CD4-positive, alpha-beta T cell treated with Interleukin-12 subunit alpha and Interleukin-12 subunit beta, for 1 hour (primary cell): ENCODE measurements around the gene CHST6.
A peak's percentile ranks its signal among the peaks of the same experiment; 100 is the strongest.
"Not testable (repeated sequence)": the region's sequence is repeated elsewhere in the genome, so short reads cannot be mapped to it uniquely, and the experiment has no call there.

Source experiments
- DNase-seq: peaks from one replicate; pipeline ENCODE4 v3.0.0-alpha.2; 2020

Gene CHST6

DNA sequence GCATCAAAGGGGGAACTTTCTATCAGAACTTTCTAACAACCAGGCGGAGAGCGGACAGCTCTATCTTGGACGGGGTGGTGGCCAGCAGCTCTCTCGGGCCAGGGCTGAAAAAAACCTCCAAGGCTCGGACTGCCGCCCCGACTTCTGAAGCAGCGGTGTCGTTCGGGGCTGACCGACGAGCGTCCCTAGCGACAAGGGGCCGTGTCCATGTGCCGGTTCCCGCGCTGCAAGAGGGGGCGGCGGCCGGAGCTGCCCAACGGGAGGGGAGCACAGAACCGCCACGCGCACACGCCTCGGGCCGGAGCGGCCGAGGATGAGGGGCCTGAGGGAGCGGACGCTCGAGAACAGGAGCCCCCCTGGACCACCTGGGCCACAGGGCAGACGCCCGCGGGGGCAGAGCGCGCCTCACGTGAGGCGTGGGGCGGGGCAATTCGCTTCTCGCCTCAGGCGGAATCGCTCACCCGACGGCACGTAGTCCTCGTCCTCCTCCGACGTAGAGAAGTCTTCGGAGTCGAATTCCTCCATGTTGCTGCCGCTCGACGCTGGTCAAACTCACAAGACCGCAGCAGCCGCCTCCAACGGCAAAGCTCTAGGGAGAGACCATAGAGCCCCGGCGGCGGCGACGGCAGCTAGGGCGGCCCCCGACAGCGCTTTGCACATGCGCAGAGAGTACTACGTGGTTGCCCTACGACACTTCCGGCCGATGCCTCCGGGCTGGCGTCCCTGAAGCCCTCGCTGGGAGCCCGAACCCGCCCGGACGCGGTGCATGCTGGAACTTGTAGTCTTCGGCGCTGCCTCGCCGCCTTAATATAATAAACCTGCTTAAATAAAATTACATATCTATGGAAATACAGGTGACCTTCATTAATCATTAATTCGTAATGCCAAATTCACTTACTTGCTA is 62.2 kb downstream of the CHST6 start, which contains the start of gene CFDP1:
Gene CFDP1, minus strand, starts transcription at position 676 of the 904 bp plus-strand sequence. Its CDS starts 151 bp downstream, at position 525.
- DNase-seq: peak; percentile 96

DNA sequence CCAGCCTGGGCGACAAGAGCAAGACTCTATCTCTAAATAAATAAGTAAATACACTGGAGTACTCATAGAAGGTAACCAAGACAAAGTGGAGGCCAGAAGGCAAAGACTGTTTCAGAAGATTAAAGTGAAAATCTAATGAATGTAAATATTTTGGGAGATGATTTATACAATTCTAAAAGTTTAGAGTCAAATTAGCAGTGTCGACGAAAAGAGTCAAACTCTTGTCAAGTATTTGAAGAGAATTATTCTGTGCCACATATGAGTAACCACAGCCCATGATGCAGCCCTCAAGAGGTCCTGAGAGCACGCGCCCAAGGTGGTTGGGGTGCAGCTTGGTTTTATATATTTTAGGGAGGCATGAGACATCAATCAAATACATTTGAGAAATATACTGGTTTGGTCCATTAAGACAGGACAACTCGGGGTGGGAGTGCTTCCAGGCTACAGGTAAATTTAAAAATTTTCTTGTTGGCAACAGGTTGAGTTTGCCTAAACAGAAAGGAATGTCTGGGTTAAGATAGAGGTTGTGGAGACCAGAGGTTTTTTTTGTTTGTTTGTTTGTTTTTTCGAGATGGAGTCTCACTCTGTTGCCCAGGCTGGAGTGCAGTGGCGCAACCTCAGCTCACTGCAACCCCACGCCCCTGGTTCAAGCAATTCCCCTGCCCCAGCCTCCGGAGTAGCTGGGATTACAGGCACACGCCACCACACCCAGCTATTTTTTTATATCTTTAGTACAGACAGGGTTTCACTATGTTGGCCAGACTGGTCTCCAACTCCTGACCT is 65.4 kb downstream of the CHST6 start:
- no peak for DNase-seq

DNA sequence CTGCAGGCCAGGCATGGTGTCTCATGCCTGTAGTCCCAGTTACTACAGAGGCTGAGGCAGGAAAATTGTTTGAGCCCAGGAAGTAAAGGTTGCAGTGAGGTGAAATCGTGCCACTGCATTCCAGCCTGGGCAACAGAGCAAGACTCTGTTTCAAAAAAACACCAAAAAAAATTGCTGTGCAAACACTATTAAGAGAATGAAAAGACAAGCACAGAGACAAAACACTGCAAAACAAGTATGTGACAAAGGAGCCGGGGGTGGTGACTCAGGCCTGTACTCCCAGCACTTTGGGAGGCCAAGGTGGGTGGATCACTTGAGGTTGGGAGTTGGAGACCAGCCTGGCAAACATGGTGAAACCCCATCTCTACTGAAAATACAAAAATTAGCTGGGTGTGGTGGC is 68.7 kb downstream of the CHST6 start:
- DNase-seq: not testable (repeated sequence)

DNA sequence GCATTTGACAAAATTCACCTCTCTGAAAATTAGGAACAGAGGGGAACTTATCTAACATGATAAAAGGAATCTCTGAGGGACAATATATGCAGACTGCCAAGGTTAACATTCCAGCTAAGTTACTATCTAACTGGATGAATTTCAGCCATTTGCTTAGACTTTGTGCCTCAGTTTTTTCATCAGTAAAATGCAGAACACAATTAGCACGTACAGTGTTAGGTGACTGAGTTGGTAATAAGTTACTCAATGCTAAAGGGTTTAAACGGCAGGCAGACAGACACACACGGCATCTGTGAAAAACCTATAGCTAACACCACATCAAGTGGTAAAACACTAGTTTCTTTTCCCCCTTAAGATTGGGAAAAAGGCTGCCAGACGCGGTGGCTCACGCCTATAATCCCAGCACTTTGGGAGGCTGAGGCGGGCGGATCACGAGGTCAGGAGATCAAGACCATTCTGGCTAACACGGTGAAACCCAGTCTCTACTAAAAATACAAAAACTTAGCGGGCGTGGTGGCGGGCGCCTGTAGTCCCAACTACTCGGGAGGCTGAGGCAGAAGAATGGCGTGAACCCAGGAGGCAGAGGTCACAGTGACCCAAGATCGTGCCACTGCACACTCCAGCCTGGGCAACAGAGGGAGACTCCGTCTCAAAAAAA is 71.0 kb downstream of the CHST6 start:
- not testable (repeated sequence) for DNase-seq

DNA sequence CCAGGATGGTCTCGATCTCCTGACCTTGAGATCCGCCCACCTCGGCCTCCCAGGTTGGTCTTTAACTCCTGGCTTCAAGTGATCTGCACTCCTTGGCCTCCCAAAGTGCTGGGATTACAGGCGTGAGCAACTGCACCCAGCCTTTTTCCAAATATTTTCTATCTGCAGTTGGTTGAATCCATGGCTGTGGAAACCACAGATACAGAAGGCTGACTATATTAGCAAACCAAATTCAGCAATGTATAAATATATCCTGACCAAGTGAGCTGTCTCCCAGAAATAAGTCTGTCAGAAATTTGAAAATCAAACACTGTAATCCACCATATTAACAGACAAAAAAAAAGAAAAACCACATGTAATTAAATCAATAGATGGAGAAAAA is 71.5 kb downstream of the CHST6 start:
- no peak for DNase-seq
